Neural cell (in vitro differentiated cells): ENCODE results near the gene GNG13.

Experiments
- EP300 ChIP-seq: fragments of 450-650 bp; conservative IDR thresholded peaks from 2 replicates; pipeline ENCODE4 v1.6.1; 2014; ENCODE audit warnings: antibody characterized with exemption, mild to moderate bottlenecking, moderate library complexity; ENCODE audit not compliant: poor library complexity, severe bottlenecking
- EZH2 ChIP-seq: fragments of 200-600, 300-800 bp; shearing (Covaris generic), sonication (generic); IDR thresholded peaks from 2 replicates; pipeline ENCODE4 v1.6.1; 2014; ENCODE audit warnings: antibody characterized with exemption, low read length, borderline replicate concordance, mild to moderate bottlenecking; ENCODE audit not compliant: insufficient read depth, poor library complexity, severe bottlenecking
- MXI1 ChIP-seq: fragments of 450-650 bp; conservative IDR thresholded peaks from 2 replicates; pipeline ENCODE4 v1.6.1; 2014; ENCODE audit warnings: antibody characterized with exemption, mild to moderate bottlenecking; ENCODE audit not compliant: poor library complexity, severe bottlenecking
- POLR2AphosphoS5 ChIP-seq: IDR thresholded peaks from 2 replicates; pipeline ENCODE4 v1.6.1; 2012
- RAD21 ChIP-seq: fragments of 450-650 bp; conservative IDR thresholded peaks from 2 replicates; pipeline ENCODE4 v1.6.1; 2014; ENCODE audit warnings: antibody characterized with exemption, mild to moderate bottlenecking, moderate library complexity
- SMC3 ChIP-seq: fragments of 450-650 bp; conservative IDR thresholded peaks from 2 replicates; pipeline ENCODE4 v1.6.1; 2014; ENCODE audit warnings: antibody characterized with exemption, mild to moderate bottlenecking, moderate library complexity; ENCODE audit not compliant: poor library complexity
- TAF1 ChIP-seq: IDR thresholded peaks from 2 replicates; pipeline ENCODE4 v1.6.1; 2012; ENCODE audit warnings: low read depth
- TF ChIP-seq, protein P1 (sequence below): fragments of 450-650 bp; IDR thresholded peaks from 2 replicates; pipeline ENCODE4 v1.5.1; 2014; ENCODE audit warnings: antibody characterized with exemption, mild to moderate bottlenecking, moderate library complexity; ENCODE audit not compliant: poor library complexity, severe bottlenecking
- TF ChIP-seq, protein P2 (sequence below): IDR thresholded peaks from 2 replicates; pipeline ENCODE4 v1.6.1; 2012; ENCODE audit warnings: borderline replicate concordance

DNA sequence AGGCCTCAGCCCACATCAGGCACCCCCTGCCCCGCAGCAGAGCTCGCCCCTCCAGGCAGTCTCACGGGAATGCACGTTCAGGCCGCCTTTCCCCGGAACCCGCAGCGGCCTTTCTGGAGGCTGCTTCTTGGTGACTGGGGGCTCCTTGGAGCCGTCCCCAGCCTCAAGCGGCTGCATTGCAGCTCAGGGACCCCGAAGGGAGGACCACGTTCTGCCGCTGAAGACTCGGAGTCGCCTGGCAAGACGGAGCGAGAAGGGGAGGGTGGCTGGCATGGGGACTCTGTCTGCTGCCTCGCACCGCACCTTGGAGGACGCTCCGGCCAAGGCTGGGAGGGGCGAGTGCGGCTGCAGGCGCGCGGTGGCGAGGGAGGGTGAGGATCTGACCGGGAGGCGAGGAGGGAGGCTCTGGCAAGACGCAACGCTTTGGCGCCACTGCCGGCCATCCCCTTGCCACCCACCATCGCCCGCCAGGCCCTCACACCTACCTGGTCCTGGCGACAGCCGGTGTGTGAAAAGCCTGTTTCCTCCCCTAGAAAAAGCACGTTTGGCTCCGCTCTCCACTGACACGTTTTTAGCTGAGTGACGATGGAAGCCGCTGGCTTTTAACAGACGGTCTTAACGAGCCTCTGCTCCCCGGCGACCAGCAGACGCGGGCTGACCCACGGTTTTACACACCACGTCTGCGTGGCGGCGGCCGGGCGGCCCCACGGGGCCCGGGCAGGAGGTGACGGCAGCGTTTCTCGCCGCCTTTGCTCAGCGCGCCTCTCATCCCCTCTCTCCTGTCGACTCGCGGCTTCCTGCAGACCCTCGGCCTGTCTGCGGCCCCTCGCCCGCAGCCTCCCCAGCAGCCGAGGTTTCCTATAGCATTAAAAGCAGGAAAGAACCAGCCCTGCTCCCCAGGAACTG, 16.7 kb upstream of the GNG13 start:
- TF ChIP-seq RAD21 (no peak), POLR2AphosphoS5 (no peak), EP300 (no peak), EZH2 (no peak), TAF1 (no peak), SMC3 (no peak), MXI1 (no peak)
- TF ChIP-seq, protein P1, sequence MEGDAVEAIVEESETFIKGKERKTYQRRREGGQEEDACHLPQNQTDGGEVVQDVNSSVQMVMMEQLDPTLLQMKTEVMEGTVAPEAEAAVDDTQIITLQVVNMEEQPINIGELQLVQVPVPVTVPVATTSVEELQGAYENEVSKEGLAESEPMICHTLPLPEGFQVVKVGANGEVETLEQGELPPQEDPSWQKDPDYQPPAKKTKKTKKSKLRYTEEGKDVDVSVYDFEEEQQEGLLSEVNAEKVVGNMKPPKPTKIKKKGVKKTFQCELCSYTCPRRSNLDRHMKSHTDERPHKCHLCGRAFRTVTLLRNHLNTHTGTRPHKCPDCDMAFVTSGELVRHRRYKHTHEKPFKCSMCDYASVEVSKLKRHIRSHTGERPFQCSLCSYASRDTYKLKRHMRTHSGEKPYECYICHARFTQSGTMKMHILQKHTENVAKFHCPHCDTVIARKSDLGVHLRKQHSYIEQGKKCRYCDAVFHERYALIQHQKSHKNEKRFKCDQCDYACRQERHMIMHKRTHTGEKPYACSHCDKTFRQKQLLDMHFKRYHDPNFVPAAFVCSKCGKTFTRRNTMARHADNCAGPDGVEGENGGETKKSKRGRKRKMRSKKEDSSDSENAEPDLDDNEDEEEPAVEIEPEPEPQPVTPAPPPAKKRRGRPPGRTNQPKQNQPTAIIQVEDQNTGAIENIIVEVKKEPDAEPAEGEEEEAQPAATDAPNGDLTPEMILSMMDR, result no peak
- TF ChIP-seq, protein P2, sequence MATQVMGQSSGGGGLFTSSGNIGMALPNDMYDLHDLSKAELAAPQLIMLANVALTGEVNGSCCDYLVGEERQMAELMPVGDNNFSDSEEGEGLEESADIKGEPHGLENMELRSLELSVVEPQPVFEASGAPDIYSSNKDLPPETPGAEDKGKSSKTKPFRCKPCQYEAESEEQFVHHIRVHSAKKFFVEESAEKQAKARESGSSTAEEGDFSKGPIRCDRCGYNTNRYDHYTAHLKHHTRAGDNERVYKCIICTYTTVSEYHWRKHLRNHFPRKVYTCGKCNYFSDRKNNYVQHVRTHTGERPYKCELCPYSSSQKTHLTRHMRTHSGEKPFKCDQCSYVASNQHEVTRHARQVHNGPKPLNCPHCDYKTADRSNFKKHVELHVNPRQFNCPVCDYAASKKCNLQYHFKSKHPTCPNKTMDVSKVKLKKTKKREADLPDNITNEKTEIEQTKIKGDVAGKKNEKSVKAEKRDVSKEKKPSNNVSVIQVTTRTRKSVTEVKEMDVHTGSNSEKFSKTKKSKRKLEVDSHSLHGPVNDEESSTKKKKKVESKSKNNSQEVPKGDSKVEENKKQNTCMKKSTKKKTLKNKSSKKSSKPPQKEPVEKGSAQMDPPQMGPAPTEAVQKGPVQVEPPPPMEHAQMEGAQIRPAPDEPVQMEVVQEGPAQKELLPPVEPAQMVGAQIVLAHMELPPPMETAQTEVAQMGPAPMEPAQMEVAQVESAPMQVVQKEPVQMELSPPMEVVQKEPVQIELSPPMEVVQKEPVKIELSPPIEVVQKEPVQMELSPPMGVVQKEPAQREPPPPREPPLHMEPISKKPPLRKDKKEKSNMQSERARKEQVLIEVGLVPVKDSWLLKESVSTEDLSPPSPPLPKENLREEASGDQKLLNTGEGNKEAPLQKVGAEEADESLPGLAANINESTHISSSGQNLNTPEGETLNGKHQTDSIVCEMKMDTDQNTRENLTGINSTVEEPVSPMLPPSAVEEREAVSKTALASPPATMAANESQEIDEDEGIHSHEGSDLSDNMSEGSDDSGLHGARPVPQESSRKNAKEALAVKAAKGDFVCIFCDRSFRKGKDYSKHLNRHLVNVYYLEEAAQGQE, result no peak
